C4-2B (cell line): ENCODE data around the gene KMT2B.

Source experiments
- ZFX ChIP-seq: fragments of 450-650 bp; IDR thresholded peaks from 2 replicates; pipeline ENCODE4 v1.6.1; 2017
- TF ChIP-seq, protein P1 (sequence below): fragments of 450-650 bp; conservative IDR thresholded peaks from 2 replicates; pipeline ENCODE4 v1.5.1; 2017; ENCODE audit warnings: mild to moderate bottlenecking

DNA sequence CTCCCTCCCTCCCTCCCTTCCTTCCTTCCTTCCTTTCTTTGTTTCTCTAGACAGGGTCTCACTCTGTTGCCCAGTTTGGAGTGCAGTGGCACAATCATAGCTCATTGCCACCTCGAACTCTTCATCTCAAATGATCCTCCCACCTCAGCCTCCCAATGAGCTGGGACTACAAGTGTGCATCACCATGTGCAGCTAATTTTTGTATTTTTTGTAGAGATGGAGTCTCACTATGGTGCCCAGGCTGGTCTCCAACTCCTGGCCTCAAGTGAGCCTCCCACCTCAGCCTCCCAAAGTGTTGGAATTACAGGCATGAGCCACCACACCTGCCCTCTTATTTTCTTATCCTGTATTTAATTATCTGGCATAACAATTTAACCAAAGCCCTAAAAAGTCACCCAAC, 47.1 kb upstream of the KMT2B start:
- TF ChIP-seq, protein P1, sequence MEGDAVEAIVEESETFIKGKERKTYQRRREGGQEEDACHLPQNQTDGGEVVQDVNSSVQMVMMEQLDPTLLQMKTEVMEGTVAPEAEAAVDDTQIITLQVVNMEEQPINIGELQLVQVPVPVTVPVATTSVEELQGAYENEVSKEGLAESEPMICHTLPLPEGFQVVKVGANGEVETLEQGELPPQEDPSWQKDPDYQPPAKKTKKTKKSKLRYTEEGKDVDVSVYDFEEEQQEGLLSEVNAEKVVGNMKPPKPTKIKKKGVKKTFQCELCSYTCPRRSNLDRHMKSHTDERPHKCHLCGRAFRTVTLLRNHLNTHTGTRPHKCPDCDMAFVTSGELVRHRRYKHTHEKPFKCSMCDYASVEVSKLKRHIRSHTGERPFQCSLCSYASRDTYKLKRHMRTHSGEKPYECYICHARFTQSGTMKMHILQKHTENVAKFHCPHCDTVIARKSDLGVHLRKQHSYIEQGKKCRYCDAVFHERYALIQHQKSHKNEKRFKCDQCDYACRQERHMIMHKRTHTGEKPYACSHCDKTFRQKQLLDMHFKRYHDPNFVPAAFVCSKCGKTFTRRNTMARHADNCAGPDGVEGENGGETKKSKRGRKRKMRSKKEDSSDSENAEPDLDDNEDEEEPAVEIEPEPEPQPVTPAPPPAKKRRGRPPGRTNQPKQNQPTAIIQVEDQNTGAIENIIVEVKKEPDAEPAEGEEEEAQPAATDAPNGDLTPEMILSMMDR = no peak
- TF ChIP-seq ZFX = no peak
